HEK293 (cell line): ENCODE data around the gene NAA20.

Source experiments
- CTCF ChIA-PET: fragments of 350-600 bp; formaldehyde crosslinking; extraction: SDS; loops from one replicate; lab custom pipeline; 2021; ENCODE audit warnings: antibody characterized with exemption; lab: Yijun Ruan, JAX
- POLR2A ChIA-PET: fragments of 300-600 bp; formaldehyde crosslinking; extraction: SDS; loops from one replicate; lab custom pipeline; 2020; ENCODE audit warnings: antibody characterized with exemption, inconsistent platforms; lab: Yijun Ruan, JAX
- H3K27ac ChIP-seq: fragments of 200-500 bp; sonication (Bioruptor generic); 2 replicates; pipeline ENCODE4 v1.5.1; 2014; ENCODE audit warnings: low read depth, low read length, control low read depth, inconsistent platforms; ENCODE audit errors: extremely low read depth
- H3K36me3 ChIP-seq, 2 experiments: fragments of 200-500 bp in 1 of 2; sonication (Bioruptor generic) in 1 of 2; 1 replicate in 1 of 2; 2 replicates in 1 of 2; pipeline ENCODE4 v1.5.1; 2014 to 2017; ENCODE audit warnings: inconsistent platforms in 2 of 2, low read length in 2 of 2; ENCODE audit not compliant: control insufficient read depth in 2 of 2, insufficient read depth in 1 of 2
- H3K4me1 ChIP-seq: fragments of 200-500 bp; sonication (Bioruptor generic); 2 replicates; pipeline ENCODE4 v1.5.1; 2014; ENCODE audit warnings: mild to moderate bottlenecking, low read length, inconsistent platforms; ENCODE audit not compliant: control insufficient read depth, insufficient read depth
- H3K4me3 ChIP-seq: 2 replicates; pipeline ENCODE4 v1.5.1; 2011; ENCODE audit warnings: low read depth, mild to moderate bottlenecking, control low read depth, low read length, moderate library complexity
- H3K9me3 ChIP-seq: fragments of 200-500 bp; sonication (Bioruptor generic); 2 replicates; pipeline ENCODE4 v1.5.1; 2014; ENCODE audit warnings: low read depth, low read length, inconsistent platforms; ENCODE audit not compliant: control insufficient read depth, insufficient read depth
- GLI2 ChIP-seq: fragments of 450-650 bp; formaldehyde crosslinking; IDR thresholded peaks from 2 replicates; pipeline ENCODE4; 2017; ENCODE audit warnings: missing biosample characterization, missing genetic modification characterization, low read depth, borderline replicate concordance
- HIC1 ChIP-seq: fragments of 450-650 bp; formaldehyde crosslinking; IDR thresholded peaks from 2 replicates; pipeline ENCODE4 v1.5.1; 2016; ENCODE audit warnings: missing biosample characterization, missing genetic modification characterization
- PRDM1 ChIP-seq: fragments of 450-650 bp; formaldehyde crosslinking; IDR thresholded peaks from 2 replicates; pipeline ENCODE4; 2016; ENCODE audit warnings: missing biosample characterization, missing genetic modification characterization
- RBAK ChIP-seq: fragments of 450-650 bp; formaldehyde crosslinking; IDR thresholded peaks from 2 replicates; pipeline ENCODE4 v1.5.1; 2016; ENCODE audit warnings: missing biosample characterization, missing genetic modification characterization
- SP2 ChIP-seq: fragments of 450-650 bp; formaldehyde crosslinking; IDR thresholded peaks from 2 replicates; pipeline ENCODE4 v1.5.1; 2016; ENCODE audit warnings: missing biosample characterization, missing genetic modification characterization
- TCF7L2 ChIP-seq: IDR thresholded peaks from 2 replicates; pipeline ENCODE4 v1.6.1; 2011; ENCODE audit warnings: low read depth, mild to moderate bottlenecking, inconsistent platforms, low read length, moderate library complexity, borderline replicate concordance
- ZBTB17 ChIP-seq: fragments of 450-650 bp; formaldehyde crosslinking; IDR thresholded peaks from 2 replicates; pipeline ENCODE4 v1.5.1; 2016; ENCODE audit warnings: missing biosample characterization, missing genetic modification characterization
- ZBTB21 ChIP-seq: fragments of 450-650 bp; formaldehyde crosslinking; IDR thresholded peaks from 2 replicates; pipeline ENCODE4 v1.5.1; 2017; ENCODE audit warnings: missing biosample characterization, missing genetic modification characterization
- ZNF146 ChIP-seq: fragments of 450-650 bp; formaldehyde crosslinking; IDR thresholded peaks from 2 replicates; pipeline ENCODE4 v1.5.1; 2016; ENCODE audit warnings: missing biosample characterization, missing genetic modification characterization
- ZNF23 ChIP-seq: fragments of 450-650 bp; formaldehyde crosslinking; IDR thresholded peaks from 2 replicates; pipeline ENCODE4 v1.5.1; 2016; ENCODE audit warnings: missing biosample characterization, missing genetic modification characterization, borderline replicate concordance
- ZNF311 ChIP-seq: fragments of 450-650 bp; formaldehyde crosslinking; IDR thresholded peaks from 2 replicates; pipeline ENCODE4 v1.5.1; 2017; ENCODE audit warnings: missing biosample characterization, missing genetic modification characterization, borderline replicate concordance
- ZNF354C ChIP-seq: fragments of 450-650 bp; formaldehyde crosslinking; IDR thresholded peaks from 2 replicates; pipeline ENCODE4 v1.5.1; 2016; ENCODE audit warnings: missing biosample characterization, missing genetic modification characterization, low read depth, borderline replicate concordance
- ZNF37A ChIP-seq: fragments of 450-650 bp; IDR thresholded peaks from 2 replicates; pipeline ENCODE4 v1.5.1; 2018; ENCODE audit warnings: missing biosample characterization, missing genetic modification characterization
- ZNF423 ChIP-seq: fragments of 450-650 bp; formaldehyde crosslinking; IDR thresholded peaks from 2 replicates; pipeline ENCODE4 v1.5.1; 2016; ENCODE audit warnings: missing biosample characterization, missing genetic modification characterization
- ZNF426 ChIP-seq: fragments of 450-650 bp; formaldehyde crosslinking; IDR thresholded peaks from 2 replicates; pipeline ENCODE4 v1.5.1; 2017; ENCODE audit warnings: missing biosample characterization, missing genetic modification characterization, mild to moderate bottlenecking, inconsistent platforms, moderate library complexity
- ZNF473 ChIP-seq: fragments of 450-650 bp; formaldehyde crosslinking; IDR thresholded peaks from 2 replicates; pipeline ENCODE4 v1.5.1; 2017; ENCODE audit warnings: missing biosample characterization, missing genetic modification characterization
- ZNF624 ChIP-seq: fragments of 450-650 bp; formaldehyde crosslinking; IDR thresholded peaks from 2 replicates; pipeline ENCODE4 v1.5.1; 2017; ENCODE audit warnings: missing biosample characterization, missing genetic modification characterization
- ZNF658 ChIP-seq: fragments of 450-650 bp; formaldehyde crosslinking; IDR thresholded peaks from 2 replicates; pipeline ENCODE4; 2016; ENCODE audit warnings: missing biosample characterization, missing genetic modification characterization
- ZNF777 ChIP-seq: fragments of 450-650 bp; formaldehyde crosslinking; IDR thresholded peaks from 2 replicates; pipeline ENCODE4 v1.5.1; 2017; ENCODE audit warnings: missing biosample characterization, missing genetic modification characterization, borderline replicate concordance
- ZNF837 ChIP-seq: fragments of 450-650 bp; formaldehyde crosslinking; IDR thresholded peaks from 2 replicates; pipeline ENCODE4 v1.5.1; 2016; ENCODE audit warnings: missing biosample characterization, missing genetic modification characterization
- ZNF843 ChIP-seq: fragments of 450-650 bp; formaldehyde crosslinking; IDR thresholded peaks from 2 replicates; pipeline ENCODE4 v1.5.1; 2016; ENCODE audit warnings: missing biosample characterization, missing genetic modification characterization
- ZSCAN23 ChIP-seq: fragments of 450-650 bp; formaldehyde crosslinking; IDR thresholded peaks from 2 replicates; pipeline ENCODE4 v1.5.1; 2016; ENCODE audit warnings: missing biosample characterization, missing genetic modification characterization
- TF ChIP-seq, protein P1 (sequence below): fragments of 450-650 bp; formaldehyde crosslinking; IDR thresholded peaks from 2 replicates; pipeline ENCODE4 v1.5.1; 2016; ENCODE audit warnings: missing biosample characterization, missing genetic modification characterization
- TF ChIP-seq, protein P2 (sequence below): fragments of 450-650 bp; formaldehyde crosslinking; IDR thresholded peaks from 2 replicates; pipeline ENCODE4 v1.5.1; 2017; ENCODE audit warnings: missing biosample characterization, missing genetic modification characterization
- TF ChIP-seq, protein P3 (sequence below): fragments of 450-650 bp; formaldehyde crosslinking; IDR thresholded peaks from 2 replicates; pipeline ENCODE4 v1.5.1; 2017; ENCODE audit warnings: missing biosample characterization, missing genetic modification characterization
- TF ChIP-seq, protein P4 (sequence below): fragments of 450-650 bp; formaldehyde crosslinking; IDR thresholded peaks from 2 replicates; pipeline ENCODE4 v1.5.1; 2016; ENCODE audit warnings: missing biosample characterization, missing genetic modification characterization

Gene NAA20

GRCh38 chr20:19971116-19971515 lies 46.0 kb upstream of the NAA20 start:
- POLR2A ChIA-PET, result interaction anchor here (0.6 kb wide), 1 partner anchor 384 kb away, joined by 3 read pairs; no protein-coding TSS in a partner anchor
- Histone ChIP-seq H3K4me1 (0 out of 2 replicates have a peak, but pooled peaks cover 3% of the 10 kb centered on the region), H3K4me3 (no peak overlapping the region), H3K9me3 (no peaks in the 10 kb centered on the region), H3K36me3 (no peaks in the 10 kb centered on the region), H3K27ac (no peak overlapping the region)
- CTCF ChIA-PET, result interaction anchor here (1.0 kb wide), 1 partner anchor 9 kb away, joined by 4 read pairs; no protein-coding TSS in a partner anchor
- TF ChIP-seq ZNF426, result no peak
- no peak for TF ChIP-seq ZNF311
- no peak for TF ChIP-seq TCF7L2
- TF ChIP-seq ZNF423 (tag by site-specific recombination), result no peak
- TF ChIP-seq ZNF37A (tag by site-specific recombination), result no peak
- TF ChIP-seq ZBTB17, result no peak
- TF ChIP-seq ZBTB21, result no peak
- TF ChIP-seq ZNF837, result no peak
- TF ChIP-seq, protein P1, sequence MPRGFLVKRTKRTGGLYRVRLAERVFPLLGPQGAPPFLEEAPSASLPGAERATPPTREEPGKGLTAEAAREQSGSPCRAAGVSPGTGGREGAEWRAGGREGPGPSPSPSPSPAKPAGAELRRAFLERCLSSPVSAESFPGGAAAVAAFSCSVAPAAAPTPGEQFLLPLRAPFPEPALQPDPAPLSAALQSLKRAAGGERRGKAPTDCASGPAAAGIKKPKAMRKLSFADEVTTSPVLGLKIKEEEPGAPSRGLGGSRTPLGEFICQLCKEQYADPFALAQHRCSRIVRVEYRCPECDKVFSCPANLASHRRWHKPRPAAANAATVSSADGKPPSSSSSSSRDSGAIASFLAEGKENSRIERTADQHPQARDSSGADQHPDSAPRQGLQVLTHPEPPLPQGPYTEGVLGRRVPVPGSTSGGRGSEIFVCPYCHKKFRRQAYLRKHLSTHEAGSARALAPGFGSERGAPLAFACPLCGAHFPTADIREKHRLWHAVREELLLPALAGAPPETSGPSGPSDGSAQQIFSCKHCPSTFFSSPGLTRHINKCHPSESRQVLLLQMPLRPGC (tag by site-specific recombination), result no peak
- no peak for TF ChIP-seq ZNF843
- no peak for TF ChIP-seq ZSCAN23
- TF ChIP-seq, protein P2, sequence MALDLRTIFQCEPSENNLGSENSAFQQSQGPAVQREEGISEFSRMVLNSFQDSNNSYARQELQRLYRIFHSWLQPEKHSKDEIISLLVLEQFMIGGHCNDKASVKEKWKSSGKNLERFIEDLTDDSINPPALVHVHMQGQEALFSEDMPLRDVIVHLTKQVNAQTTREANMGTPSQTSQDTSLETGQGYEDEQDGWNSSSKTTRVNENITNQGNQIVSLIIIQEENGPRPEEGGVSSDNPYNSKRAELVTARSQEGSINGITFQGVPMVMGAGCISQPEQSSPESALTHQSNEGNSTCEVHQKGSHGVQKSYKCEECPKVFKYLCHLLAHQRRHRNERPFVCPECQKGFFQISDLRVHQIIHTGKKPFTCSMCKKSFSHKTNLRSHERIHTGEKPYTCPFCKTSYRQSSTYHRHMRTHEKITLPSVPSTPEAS (tag by site-specific recombination), result no peak
- TF ChIP-seq ZNF777, result no peak
- no peak for TF ChIP-seq ZNF146 (tag by site-specific recombination)
- no peak for TF ChIP-seq SP2 (tag by site-specific recombination)
- TF ChIP-seq, protein P3, sequence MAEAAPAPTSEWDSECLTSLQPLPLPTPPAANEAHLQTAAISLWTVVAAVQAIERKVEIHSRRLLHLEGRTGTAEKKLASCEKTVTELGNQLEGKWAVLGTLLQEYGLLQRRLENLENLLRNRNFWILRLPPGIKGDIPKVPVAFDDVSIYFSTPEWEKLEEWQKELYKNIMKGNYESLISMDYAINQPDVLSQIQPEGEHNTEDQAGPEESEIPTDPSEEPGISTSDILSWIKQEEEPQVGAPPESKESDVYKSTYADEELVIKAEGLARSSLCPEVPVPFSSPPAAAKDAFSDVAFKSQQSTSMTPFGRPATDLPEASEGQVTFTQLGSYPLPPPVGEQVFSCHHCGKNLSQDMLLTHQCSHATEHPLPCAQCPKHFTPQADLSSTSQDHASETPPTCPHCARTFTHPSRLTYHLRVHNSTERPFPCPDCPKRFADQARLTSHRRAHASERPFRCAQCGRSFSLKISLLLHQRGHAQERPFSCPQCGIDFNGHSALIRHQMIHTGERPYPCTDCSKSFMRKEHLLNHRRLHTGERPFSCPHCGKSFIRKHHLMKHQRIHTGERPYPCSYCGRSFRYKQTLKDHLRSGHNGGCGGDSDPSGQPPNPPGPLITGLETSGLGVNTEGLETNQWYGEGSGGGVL (tag by site-specific recombination), result no peak
- no peak for TF ChIP-seq RBAK (tag by site-specific recombination)
- TF ChIP-seq PRDM1, result no peak
- no peak for TF ChIP-seq HIC1
- TF ChIP-seq GLI2 (tag by site-specific recombination), result no peak

DNA sequence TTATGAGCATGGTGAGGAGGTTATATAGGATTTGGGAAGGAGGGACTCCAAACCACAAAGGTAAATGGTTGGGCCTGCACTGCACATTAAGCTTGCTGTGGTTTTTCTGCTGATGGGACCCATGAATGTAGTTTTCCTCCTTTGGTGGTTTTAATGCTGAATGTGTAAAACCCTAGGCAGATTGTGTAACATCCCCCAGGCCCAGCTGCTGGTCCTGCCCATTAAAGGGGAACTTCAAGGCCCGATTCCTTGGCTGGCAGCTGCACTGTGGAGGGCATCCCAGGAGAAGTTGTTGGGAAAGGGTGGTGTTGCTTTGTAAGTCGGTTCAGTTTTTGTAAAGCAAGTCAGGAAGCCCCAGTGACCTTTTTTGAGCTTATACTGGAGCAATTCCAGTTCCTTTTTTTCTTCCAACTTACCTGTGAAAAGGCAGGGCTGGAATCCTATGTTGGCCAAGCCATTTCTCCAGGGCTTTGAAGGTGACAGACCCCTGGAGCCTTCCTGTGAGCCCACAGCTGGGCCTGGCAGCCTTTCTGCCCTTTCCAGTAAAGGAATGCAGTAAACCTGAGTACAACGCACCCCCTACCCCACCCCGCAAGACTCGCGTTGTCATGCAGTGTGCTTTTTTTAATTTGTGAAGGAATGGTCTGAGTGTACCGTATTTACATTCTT lies 43.1 kb upstream of the NAA20 start:
- POLR2A ChIA-PET, result interaction anchor here (1.8 kb wide), 1 partner anchor 19 kb away, joined by 6 read pairs; no protein-coding TSS in a partner anchor
- Histone ChIP-seq H3K36me3 (no peaks in the 10 kb centered on the region), H3K4me3 (no peak overlapping the region), H3K27ac (no peak overlapping the region), H3K4me1 (peaks cover 8% of the 10 kb centered on the region), H3K9me3 (no peaks in the 10 kb centered on the region)
- CTCF ChIA-PET, result interaction anchor here (1.5 to 5.4 kb wide), 2 partner anchors 18 to 146 kb away, joined by 3 to 40 read pairs; no protein-coding TSS in a partner anchor
- no peak for TF ChIP-seq ZNF624 (tag by site-specific recombination)
- no peak for TF ChIP-seq ZNF23 (tag by site-specific recombination)
- no peak for TF ChIP-seq ZNF473 (tag by site-specific recombination)
- TF ChIP-seq ZNF354C (tag by site-specific recombination), result no peak
- TF ChIP-seq, protein P4, sequence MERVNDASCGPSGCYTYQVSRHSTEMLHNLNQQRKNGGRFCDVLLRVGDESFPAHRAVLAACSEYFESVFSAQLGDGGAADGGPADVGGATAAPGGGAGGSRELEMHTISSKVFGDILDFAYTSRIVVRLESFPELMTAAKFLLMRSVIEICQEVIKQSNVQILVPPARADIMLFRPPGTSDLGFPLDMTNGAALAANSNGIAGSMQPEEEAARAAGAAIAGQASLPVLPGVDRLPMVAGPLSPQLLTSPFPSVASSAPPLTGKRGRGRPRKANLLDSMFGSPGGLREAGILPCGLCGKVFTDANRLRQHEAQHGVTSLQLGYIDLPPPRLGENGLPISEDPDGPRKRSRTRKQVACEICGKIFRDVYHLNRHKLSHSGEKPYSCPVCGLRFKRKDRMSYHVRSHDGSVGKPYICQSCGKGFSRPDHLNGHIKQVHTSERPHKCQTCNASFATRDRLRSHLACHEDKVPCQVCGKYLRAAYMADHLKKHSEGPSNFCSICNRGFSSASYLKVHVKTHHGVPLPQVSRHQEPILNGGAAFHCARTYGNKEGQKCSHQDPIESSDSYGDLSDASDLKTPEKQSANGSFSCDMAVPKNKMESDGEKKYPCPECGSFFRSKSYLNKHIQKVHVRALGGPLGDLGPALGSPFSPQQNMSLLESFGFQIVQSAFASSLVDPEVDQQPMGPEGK (tag by site-specific recombination), result no peak
- no peak for TF ChIP-seq ZNF658
